ENCODE measurements around the gene PARP1. TPM values are rescaled to one million over a fixed set of nuclear protein-coding genes. Genes with fewer than 3 reads are reported as not detected.
"Not testable (repeated sequence)": the region's sequence is repeated elsewhere in the genome, so short reads cannot be mapped to it uniquely, and the experiment has no call there.

The PARP1 gene
- polyA plus RNA-seq, 4 donors: 17.4 to 54.2 (median 35.2) TPM

GRCh38 chr1:226353698-226354525 lies 54.0 kb downstream of the PARP1 start:
- no peaks in the 10 kb centered on the region for H3K27me3 ChIP-seq (ENCODE audit: control insufficient read depth in 3 of 3, insufficient read depth in 3 of 3, low read length in 3 of 3)
- no peaks in the 10 kb centered on the region for H3K9me3 ChIP-seq (ENCODE audit: control insufficient read depth in 2 of 2, insufficient read depth in 1 of 2, low read depth in 1 of 2, low read length in 1 of 2)
- DNase-seq (no peak), FAIRE-seq (no peak)
- peaks cover 0 to 32% (median 0%) of the 10 kb centered on the region in 3 donors for H3K4me1 ChIP-seq (ENCODE audit: control insufficient read depth in 3 of 3, insufficient read depth in 2 of 3, low read depth in 1 of 3, low read length in 2 of 3)
- WGBS, 3 donors: 74 to 82% (median 78%) methylated on average over 15 of the region's 15 CpGs
- peaks cover 0 to 16% (median 2%) of the 10 kb centered on the region in 3 donors for H3K36me3 ChIP-seq (ENCODE audit: control insufficient read depth in 3 of 3, insufficient read depth in 2 of 3, low read depth in 1 of 3, low read length in 3 of 3)
- H3K27ac ChIP-seq (ENCODE audit: low read depth in 1 of 3, low read length in 2 of 3): no peak overlapping the region
- no peak overlapping the region for H3K4me3 ChIP-seq (ENCODE audit: low read depth in 1 of 3, low read length in 3 of 3)

DNA sequence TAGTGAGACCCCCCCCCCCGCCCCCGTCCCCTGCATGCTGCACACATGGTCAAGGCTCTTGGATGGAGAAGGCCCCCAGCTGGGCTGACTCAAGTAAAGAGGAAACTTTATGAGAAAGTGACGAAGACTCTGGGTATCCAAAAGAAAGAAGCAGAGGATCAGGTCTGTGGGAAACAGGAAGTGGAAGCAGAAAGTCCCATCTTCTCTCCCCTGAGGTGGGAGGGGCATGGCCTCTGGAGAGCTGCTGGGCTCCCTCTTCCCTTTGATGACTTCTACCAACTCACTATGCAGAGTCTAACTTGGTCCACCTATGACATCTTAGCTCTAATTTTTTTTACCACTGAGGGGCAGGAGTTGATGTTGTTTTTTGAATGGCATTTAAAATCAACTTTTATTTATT lies 56.2 kb downstream of the PARP1 start:
- FAIRE-seq: no peak

DNA sequence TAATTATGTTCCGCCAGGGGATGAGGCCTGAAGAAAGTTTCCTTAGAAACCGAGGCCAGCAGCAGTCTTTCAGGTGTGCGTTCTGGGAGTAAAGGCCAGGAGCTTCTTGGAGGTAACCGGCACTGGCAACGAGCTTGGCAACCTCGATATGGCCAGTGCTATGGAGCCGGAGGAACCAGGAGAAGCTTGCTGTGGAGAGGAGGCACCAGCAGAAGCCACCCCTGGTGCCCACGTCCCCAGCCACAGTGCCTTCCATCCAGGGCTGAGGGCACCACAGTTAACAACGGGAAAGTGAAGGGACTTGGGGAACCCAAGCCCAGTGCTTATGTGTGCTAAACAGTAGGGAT lies 57.4 kb downstream of the PARP1 start:
- Histone ChIP-seq H3K9me3 (ENCODE audit: control insufficient read depth in 2 of 2, insufficient read depth in 1 of 2, low read depth in 1 of 2, low read length in 1 of 2) (no peaks in the 10 kb centered on the region), H3K27me3 (ENCODE audit: control insufficient read depth in 3 of 3, insufficient read depth in 3 of 3, low read length in 3 of 3) (no peaks in the 10 kb centered on the region), H3K4me1 (ENCODE audit: control insufficient read depth in 3 of 3, insufficient read depth in 2 of 3, low read depth in 1 of 3, low read length in 2 of 3) (peaks cover 0 to 34% (median 0%) of the 10 kb centered on the region in 3 donors), H3K36me3 (ENCODE audit: control insufficient read depth in 3 of 3, insufficient read depth in 2 of 3, low read depth in 1 of 3, low read length in 3 of 3) (peaks cover 0 to 2% (median 0%) of the 10 kb centered on the region in 3 donors), H3K4me3 (ENCODE audit: low read depth in 1 of 3, low read length in 3 of 3) (no peak overlapping the region), H3K27ac (ENCODE audit: low read depth in 1 of 3, low read length in 2 of 3) (peak overlapping the region; percentile 76 to 82 (median 79))
- FAIRE-seq (no peak), DNase-seq (no peak)
- WGBS, 3 donors: 17 to 48% (median 40%) methylated on average over 9 of the region's 9 CpGs

More for the DNA sequence above, 56.2 kb downstream of the PARP1 start:
- no peak for DNase-seq
- no peak overlapping the region for H3K4me3 ChIP-seq (ENCODE audit: low read depth in 1 of 3, low read length in 3 of 3)
- no peaks in the 10 kb centered on the region for H3K9me3 ChIP-seq (ENCODE audit: control insufficient read depth in 2 of 2, insufficient read depth in 1 of 2, low read depth in 1 of 2, low read length in 1 of 2)
- peaks cover 0 to 9% (median 0%) of the 10 kb centered on the region in 3 donors for H3K36me3 ChIP-seq (ENCODE audit: control insufficient read depth in 3 of 3, insufficient read depth in 2 of 3, low read depth in 1 of 3, low read length in 3 of 3)
- H3K27me3 ChIP-seq (ENCODE audit: control insufficient read depth in 3 of 3, insufficient read depth in 3 of 3, low read length in 3 of 3): no peaks in the 10 kb centered on the region
- 83 to 91% (median 90%) methylated on average over 3 of the region's 3 CpGs for WGBS, 3 donors
- H3K4me1 ChIP-seq (ENCODE audit: control insufficient read depth in 3 of 3, insufficient read depth in 2 of 3, low read depth in 1 of 3, low read length in 2 of 3): peaks cover 0 to 34% (median 0%) of the 10 kb centered on the region in 3 donors
- no peak overlapping the region for H3K27ac ChIP-seq (ENCODE audit: low read depth in 1 of 3, low read length in 2 of 3)

- no peak for FAIRE-seq
Observed at GRCh38 chr1:226349801-226350518, 57.9 kb downstream of the PARP1 start.

GRCh38 chr1:226349081-226349480 lies 58.8 kb downstream of the PARP1 start:
- Histone ChIP-seq H3K4me3 (ENCODE audit: low read depth in 1 of 3, low read length in 3 of 3) (no peak overlapping the region), H3K4me1 (ENCODE audit: control insufficient read depth in 3 of 3, insufficient read depth in 2 of 3, low read depth in 1 of 3, low read length in 2 of 3) (peaks cover 0 to 34% (median 0%) of the 10 kb centered on the region in 3 donors), H3K27ac (ENCODE audit: low read depth in 1 of 3, low read length in 2 of 3) (peak overlapping the region in 2 of 3 donors; percentile 76 to 82), H3K27me3 (ENCODE audit: control insufficient read depth in 3 of 3, insufficient read depth in 3 of 3, low read length in 3 of 3) (no peaks in the 10 kb centered on the region), H3K36me3 (ENCODE audit: control insufficient read depth in 3 of 3, insufficient read depth in 2 of 3, low read depth in 1 of 3, low read length in 3 of 3) (no peaks in the 10 kb centered on the region), H3K9me3 (ENCODE audit: control insufficient read depth in 2 of 2, insufficient read depth in 1 of 2, low read depth in 1 of 2, low read length in 1 of 2) (no peaks in the 10 kb centered on the region)
- FAIRE-seq (no peak), DNase-seq (no peak)
- WGBS, 3 donors: 64 to 77% (median 75%) methylated on average over 11 of the region's 11 CpGs

More at GRCh38 chr1:226349801-226350518, 57.9 kb downstream of the PARP1 start:
- H3K9me3 ChIP-seq (ENCODE audit: control insufficient read depth in 2 of 2, insufficient read depth in 1 of 2, low read depth in 1 of 2, low read length in 1 of 2): no peaks in the 10 kb centered on the region
- peak overlapping the region; percentile 76 to 82 (median 79) for H3K27ac ChIP-seq (ENCODE audit: low read depth in 1 of 3, low read length in 2 of 3)
- H3K27me3 ChIP-seq (ENCODE audit: control insufficient read depth in 3 of 3, insufficient read depth in 3 of 3, low read length in 3 of 3): no peaks in the 10 kb centered on the region
- peaks cover 0 to 34% (median 0%) of the 10 kb centered on the region in 3 donors for H3K4me1 ChIP-seq (ENCODE audit: control insufficient read depth in 3 of 3, insufficient read depth in 2 of 3, low read depth in 1 of 3, low read length in 2 of 3)
- WGBS, 3 donors: 13 to 34% (median 32%) methylated on average over 18 of the region's 18 CpGs
- peak; percentile 86 to 92 for DNase-seq
- H3K36me3 ChIP-seq (ENCODE audit: control insufficient read depth in 3 of 3, insufficient read depth in 2 of 3, low read depth in 1 of 3, low read length in 3 of 3): peaks cover 0 to 2% (median 0%) of the 10 kb centered on the region in 3 donors
- H3K4me3 ChIP-seq (ENCODE audit: low read depth in 1 of 3, low read length in 3 of 3): no peak overlapping the region

DNA sequence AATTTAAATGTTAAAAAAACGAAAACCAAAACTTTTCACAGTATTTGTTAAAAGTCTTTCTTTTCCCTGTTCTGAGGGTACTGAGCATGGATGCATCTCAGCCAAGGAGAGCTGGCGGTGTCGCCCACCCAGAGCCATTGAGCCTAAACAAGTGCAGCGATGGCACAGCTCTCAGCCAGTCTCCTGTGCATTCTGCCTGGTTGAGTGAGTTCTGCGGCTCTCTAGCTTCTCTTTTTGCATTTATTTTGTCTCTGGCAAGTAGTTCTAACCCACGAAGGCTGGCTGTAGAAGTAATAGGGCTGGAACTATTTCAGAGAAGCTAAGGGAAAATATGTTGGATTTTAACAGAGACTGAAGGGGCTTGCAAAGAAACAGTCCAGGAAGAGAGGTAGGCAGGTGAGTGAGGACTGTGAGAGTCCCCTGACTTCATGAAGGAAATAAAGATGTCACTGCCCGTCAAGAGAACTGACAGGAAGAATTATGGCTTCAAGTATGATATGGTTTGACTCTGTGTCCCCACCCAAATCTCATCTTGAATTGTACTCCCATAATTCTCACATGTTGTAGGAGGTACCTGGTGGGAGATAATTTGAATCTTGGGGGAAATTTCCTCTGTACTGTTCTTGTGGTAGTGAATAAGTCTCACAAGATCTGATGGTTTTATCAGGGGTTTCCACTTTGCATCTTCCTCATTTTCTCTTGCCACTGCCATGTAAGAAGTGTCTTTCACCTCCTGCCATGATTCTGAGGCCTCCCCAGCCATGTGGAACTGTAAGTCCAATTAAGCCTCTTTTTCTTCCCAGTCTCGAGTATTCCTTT lies 63.2 kb downstream of the PARP1 start:
- FAIRE-seq (no peak), DNase-seq (no peak)
- Histone ChIP-seq H3K4me3 (ENCODE audit: low read depth in 1 of 3, low read length in 3 of 3) (no peak overlapping the region), H3K4me1 (ENCODE audit: control insufficient read depth in 3 of 3, insufficient read depth in 2 of 3, low read depth in 1 of 3, low read length in 2 of 3) (peaks cover 0 to 9% (median 0%) of the 10 kb centered on the region in 3 donors), H3K9me3 (ENCODE audit: control insufficient read depth in 2 of 2, insufficient read depth in 1 of 2, low read depth in 1 of 2, low read length in 1 of 2) (peaks cover 0 to 9% of the 10 kb centered on the region in 2 donors), H3K36me3 (ENCODE audit: control insufficient read depth in 3 of 3, insufficient read depth in 2 of 3, low read depth in 1 of 3, low read length in 3 of 3) (no peaks in the 10 kb centered on the region), H3K27me3 (ENCODE audit: control insufficient read depth in 3 of 3, insufficient read depth in 3 of 3, low read length in 3 of 3) (no peaks in the 10 kb centered on the region), H3K27ac (ENCODE audit: low read depth in 1 of 3, low read length in 2 of 3) (no peak overlapping the region)
- WGBS, 3 donors: 75 to 81% (median 77%) methylated on average over 8 of the region's 8 CpGs

- WGBS, 3 donors: 75 to 94% (median 83%) methylated on average over 1 to 2 of the region's 2 CpGs
- FAIRE-seq: no peak
- H3K4me1 ChIP-seq (ENCODE audit: control insufficient read depth in 3 of 3, insufficient read depth in 2 of 3, low read depth in 1 of 3, low read length in 2 of 3): no peaks in the 10 kb centered on the region
- DNase-seq: no peak
- no peaks in the 10 kb centered on the region for H3K27me3 ChIP-seq (ENCODE audit: control insufficient read depth in 3 of 3, insufficient read depth in 3 of 3, low read length in 3 of 3)
- no peak overlapping the region for H3K27ac ChIP-seq (ENCODE audit: low read depth in 1 of 3, low read length in 2 of 3)
- H3K4me3 ChIP-seq (ENCODE audit: low read depth in 1 of 3, low read length in 3 of 3): no peak overlapping the region
- H3K36me3 ChIP-seq (ENCODE audit: control insufficient read depth in 3 of 3, insufficient read depth in 2 of 3, low read depth in 1 of 3, low read length in 3 of 3): no peaks in the 10 kb centered on the region
- H3K9me3 ChIP-seq (ENCODE audit: control insufficient read depth in 2 of 2, insufficient read depth in 1 of 2, low read depth in 1 of 2, low read length in 1 of 2): peaks cover 0 to 9% of the 10 kb centered on the region in 2 donors
Observed at GRCh38 chr1:226342656-226343055, 65.2 kb downstream of the PARP1 start.

DNA sequence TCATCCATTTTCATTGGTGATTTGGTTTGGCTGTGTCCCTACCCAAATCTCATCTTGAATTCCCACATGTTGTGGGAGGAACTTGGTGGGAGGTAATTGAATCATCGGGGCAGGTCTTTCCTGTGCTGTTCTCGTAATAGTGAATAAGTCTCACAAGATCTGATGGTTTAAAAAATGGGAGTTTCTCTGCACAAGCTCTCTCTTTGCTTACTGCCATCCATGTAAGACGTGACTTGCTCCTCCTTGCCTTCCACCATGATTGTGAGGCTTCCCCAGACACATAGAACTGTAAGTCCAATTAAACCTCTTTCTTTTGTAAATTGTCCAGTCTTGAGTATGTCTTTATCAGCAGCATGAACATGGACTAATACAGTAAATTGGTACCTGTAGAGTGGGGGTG lies 67.8 kb downstream of the PARP1 start:
- not testable (repeated sequence) for H3K27me3 ChIP-seq (ENCODE audit: control insufficient read depth in 3 of 3, insufficient read depth in 3 of 3, low read length in 3 of 3); H3K4me3 ChIP-seq (ENCODE audit: low read depth in 1 of 3, low read length in 3 of 3); H3K4me1 ChIP-seq (ENCODE audit: control insufficient read depth in 3 of 3, insufficient read depth in 2 of 3, low read depth in 1 of 3, low read length in 2 of 3); H3K27ac ChIP-seq (ENCODE audit: low read depth in 1 of 3, low read length in 2 of 3); DNase-seq; H3K9me3 ChIP-seq (ENCODE audit: control insufficient read depth in 2 of 2, insufficient read depth in 1 of 2, low read depth in 1 of 2, low read length in 1 of 2); FAIRE-seq; H3K36me3 ChIP-seq (ENCODE audit: control insufficient read depth in 3 of 3, insufficient read depth in 2 of 3, low read depth in 1 of 3, low read length in 3 of 3)
- 88 to 99% (median 89%) methylated on average over 3 of the region's 3 CpGs for WGBS, 3 donors

Data from small intestine (tissue), 7 donors.